Trophoblast cell (in vitro differentiated cells and primary cell): Measurements from ENCODE around the gene SOCS3.
A peak's percentile ranks its signal among the peaks of the same experiment; 100 is the strongest.

Experiments used
- DNase-seq, 2 donors: peaks; one replicate each; pipeline ENCODE4 v3.0.0-alpha.2; 2016
- H2AFZ ChIP-seq: 2 replicates; pipeline ENCODE4 v1.6.1; 2013; ENCODE audit warnings: low read length, moderate library complexity, mild to moderate bottlenecking; ENCODE audit not compliant: insufficient read depth, poor library complexity
- H2AK5ac ChIP-seq: 2 replicates; pipeline ENCODE4 v1.6.1; 2013; ENCODE audit warnings: mild to moderate bottlenecking, low read length
- H2BK120ac ChIP-seq: 2 replicates; pipeline ENCODE4 v1.6.1; 2013; ENCODE audit warnings: low read length, mild to moderate bottlenecking, moderate library complexity; ENCODE audit not compliant: insufficient read depth, poor library complexity
- H2BK12ac ChIP-seq: 2 replicates; pipeline ENCODE4 v1.6.1; 2013; ENCODE audit warnings: mild to moderate bottlenecking, low read length, moderate library complexity
- H2BK5ac ChIP-seq: 2 replicates; pipeline ENCODE4 v1.6.1; 2013; ENCODE audit warnings: low read length, low read depth, moderate library complexity, mild to moderate bottlenecking; ENCODE audit not compliant: poor library complexity
- H3K14ac ChIP-seq: 2 replicates; pipeline ENCODE4 v1.6.1; 2013; ENCODE audit warnings: mild to moderate bottlenecking, low read length
- H3K18ac ChIP-seq: 2 replicates; pipeline ENCODE4 v1.6.1; 2013; ENCODE audit warnings: mild to moderate bottlenecking, low read length
- H3K23ac ChIP-seq: 2 replicates; pipeline ENCODE4 v1.6.1; 2013; ENCODE audit warnings: low read length
- H3K27ac ChIP-seq: 2 replicates; pipeline ENCODE4 v1.5.1; 2013; ENCODE audit warnings: low read depth, mild to moderate bottlenecking, inconsistent platforms, low read length, moderate library complexity
- H3K27me3 ChIP-seq: 2 replicates; pipeline ENCODE4 v1.6.1; 2013; ENCODE audit warnings: inconsistent platforms, mild to moderate bottlenecking, low read length, moderate library complexity; ENCODE audit not compliant: insufficient read depth
- H3K36me3 ChIP-seq, 2 experiments: 1 replicate in 1 of 2; 2 replicates in 1 of 2; pipeline ENCODE4 v1.6.1; 2013; ENCODE audit warnings: low read length in 2 of 2, mild to moderate bottlenecking in 2 of 2, moderate library complexity in 1 of 2; ENCODE audit not compliant: insufficient read depth in 2 of 2, control insufficient read depth in 1 of 2
- H3K4ac ChIP-seq: 2 replicates; pipeline ENCODE4 v1.6.1; 2013; ENCODE audit warnings: low read depth, mild to moderate bottlenecking, low read length, moderate library complexity
- H3K4me1 ChIP-seq, 2 experiments: 1 replicate in 1 of 2; 2 replicates in 1 of 2; pipeline ENCODE4 v1.6.1; 2013; ENCODE audit warnings: low read length in 2 of 2, mild to moderate bottlenecking in 2 of 2, moderate library complexity in 1 of 2; ENCODE audit not compliant: insufficient read depth in 2 of 2, control insufficient read depth in 1 of 2
- H3K4me2 ChIP-seq: 2 replicates; pipeline ENCODE4 v1.6.1; 2013; ENCODE audit warnings: inconsistent platforms, mild to moderate bottlenecking, low read length, moderate library complexity
- H3K4me3 ChIP-seq: 2 replicates; pipeline ENCODE4 v1.5.1; 2013; ENCODE audit warnings: mild to moderate bottlenecking, low read depth, low read length, inconsistent platforms
- H3K79me1 ChIP-seq: one replicate; pipeline ENCODE4 v1.6.1; 2013; ENCODE audit warnings: low read length
- H3K79me2 ChIP-seq: 2 replicates; pipeline ENCODE4 v1.6.1; 2013; ENCODE audit warnings: low read length, mild to moderate bottlenecking; ENCODE audit not compliant: control insufficient read depth, insufficient read depth, poor library complexity
- H3K9ac ChIP-seq: 2 replicates; pipeline ENCODE4 v1.6.1; 2013; ENCODE audit warnings: mild to moderate bottlenecking, low read length
- H3K9me3 ChIP-seq: 2 replicates; pipeline ENCODE4 v1.6.1; 2013; ENCODE audit warnings: low read depth, mild to moderate bottlenecking, control low read depth, inconsistent platforms, low read length; ENCODE audit not compliant: insufficient read depth
- H4K12ac ChIP-seq: 2 replicates; pipeline ENCODE4 v1.6.1; 2013; ENCODE audit warnings: low read depth, mild to moderate bottlenecking, low read length, moderate library complexity
- H4K8ac ChIP-seq: 2 replicates; pipeline ENCODE4 v1.6.1; 2013; ENCODE audit warnings: low read depth, mild to moderate bottlenecking, low read length, moderate library complexity
- H4K91ac ChIP-seq: one replicate; pipeline ENCODE4 v1.6.1; 2013; ENCODE audit warnings: low read depth, mild to moderate bottlenecking, low read length, moderate library complexity
- WGBS: extraction: QIAGEN DNeasy Blood & Tissue Kit; methylation state at CpG from one replicate; pipeline ENCODE4 v1.1.7; 2013; ENCODE audit warnings: missing lambda C conversion rate; ENCODE audit not compliant: insufficient read length, insufficient coverage; ENCODE audit errors: extremely low coverage; 5-methylcytosine and 5-hydroxymethylcytosine counted together

SOCS3 gene

GRCh38 chr17:78366109-78366848 is 6.4 kb upstream of the SOCS3 start:
- peak overlapping the region; percentile 96 for H4K91ac ChIP-seq
- peak overlapping the region; percentile 42 for H2AFZ ChIP-seq
- no peak overlapping the region for H3K4me3 ChIP-seq
- H4K8ac ChIP-seq: peak overlapping the region; percentile 87
- H3K18ac ChIP-seq: peak overlapping the region; percentile 81
- H3K9me3 ChIP-seq: peaks cover 4% of the 10 kb centered on the region
- H3K4ac ChIP-seq: peak overlapping the region; percentile 84
- peaks cover 17% of the 10 kb centered on the region for H3K79me2 ChIP-seq
- H4K12ac ChIP-seq: peak overlapping the region; percentile 45
- H3K36me3 ChIP-seq: no peaks in the 10 kb centered on the region
- peak; percentile 57 to 64 for DNase-seq
- peak overlapping the region; percentile 97 for H3K27ac ChIP-seq
- peak overlapping the region; percentile 98 for H2BK12ac ChIP-seq
- no peaks in the 10 kb centered on the region for H3K27me3 ChIP-seq
- H3K23ac ChIP-seq: no peak overlapping the region
- H3K79me1 ChIP-seq: peaks cover 62% of the 10 kb centered on the region
- H3K9ac ChIP-seq: no peak overlapping the region
- H2BK120ac ChIP-seq: peak overlapping the region; percentile 99
- peak overlapping the region; percentile 96 for H3K14ac ChIP-seq
- H3K4me2 ChIP-seq: peak overlapping the region; percentile 41
- no CpG with 5 or more reads among the region's 18 CpGs for WGBS
- H2BK5ac ChIP-seq: peak overlapping the region; percentile 96
- H3K4me1 ChIP-seq: peaks cover 62 to 68% of the 10 kb centered on the region in 2 experiments
- peak overlapping the region; percentile 99 for H2AK5ac ChIP-seq

GRCh38 chr17:78365561-78366108 is 5.8 kb upstream of the SOCS3 start:
- H4K12ac ChIP-seq: peak overlapping the region; percentile 54
- H3K9me3 ChIP-seq: peaks cover 4% of the 10 kb centered on the region
- H4K8ac ChIP-seq: peak overlapping the region; percentile 89
- no CpG with 5 or more reads among the region's 16 CpGs for WGBS
- peak overlapping the region; percentile 42 for H2AFZ ChIP-seq
- no peak overlapping the region for H3K23ac ChIP-seq
- H3K79me1 ChIP-seq: peaks cover 63% of the 10 kb centered on the region
- peak overlapping the region; percentile 100 for H2BK12ac ChIP-seq
- H3K4me3 ChIP-seq: no peak overlapping the region
- H3K9ac ChIP-seq: no peak overlapping the region
- peak overlapping the region; percentile 41 for H3K4me2 ChIP-seq
- H3K18ac ChIP-seq: peak overlapping the region; percentile 98
- peak overlapping the region; percentile 99 for H4K91ac ChIP-seq
- peaks cover 64 to 67% of the 10 kb centered on the region in 2 experiments for H3K4me1 ChIP-seq
- DNase-seq: peak; percentile 66 to 74
- H2BK5ac ChIP-seq: peak overlapping the region; percentile 97
- peak overlapping the region; percentile 98 for H3K27ac ChIP-seq
- H3K79me2 ChIP-seq: peaks cover 17% of the 10 kb centered on the region
- H3K27me3 ChIP-seq: no peaks in the 10 kb centered on the region
- no peaks in the 10 kb centered on the region for H3K36me3 ChIP-seq
- H3K14ac ChIP-seq: peak overlapping the region; percentile 99
- peak overlapping the region; percentile 100 for H2BK120ac ChIP-seq
- peak overlapping the region; percentile 100 for H2AK5ac ChIP-seq
- peak overlapping the region; percentile 93 for H3K4ac ChIP-seq

- no CpG with 5 or more reads among the region's 26 CpGs for WGBS
- peaks cover 58 to 61% of the 10 kb centered on the region in 2 experiments for H3K4me1 ChIP-seq
Observed at GRCh38 chr17:78364436-78365281, 4.8 kb upstream of the SOCS3 start.

GRCh38 chr17:78362671-78363070 is 2.8 kb upstream of the SOCS3 start:
- Histone ChIP-seq H3K79me2 (peaks cover 38% of the 10 kb centered on the region), H3K14ac (no peak overlapping the region), H3K23ac (no peak overlapping the region), H3K9ac (no peak overlapping the region), H2BK5ac (no peak overlapping the region), H3K27ac (no peak overlapping the region), H3K4me3 (no peak overlapping the region), H4K12ac (no peak overlapping the region), H4K8ac (no peak overlapping the region), H2BK12ac (peak overlapping the region; percentile 3), H3K27me3 (peaks cover 1% of the 10 kb centered on the region), H4K91ac (peak overlapping the region; percentile 11), H2BK120ac (no peak overlapping the region), H2AFZ (no peak overlapping the region), H3K4me2 (no peak overlapping the region), H3K9me3 (no peaks in the 10 kb centered on the region), H2AK5ac (peak overlapping the region; percentile 2), H3K18ac (no peak overlapping the region), H3K4me1 (peaks cover 49 to 55% of the 10 kb centered on the region in 2 experiments), H3K79me1 (peaks cover 66% of the 10 kb centered on the region), H3K4ac (no peak overlapping the region), H3K36me3 (peaks cover 13% of the 10 kb centered on the region in 2 experiments)
- no peak for DNase-seq
- no CpG with 5 or more reads among the region's 7 CpGs for WGBS

More at GRCh38 chr17:78364436-78365281, 4.8 kb upstream of the SOCS3 start:
- Histone ChIP-seq H2AFZ (peak overlapping the region; percentile 23), H2BK5ac (peak overlapping the region; percentile 97), H3K18ac (peak overlapping the region; percentile 98), H3K14ac (peak overlapping the region; percentile 99), H2AK5ac (peak overlapping the region; percentile 100), H3K4me3 (no peak overlapping the region), H4K12ac (peak overlapping the region; percentile 54), H3K4ac (peak overlapping the region; percentile 93), H3K23ac (no peak overlapping the region), H3K27ac (peak overlapping the region; percentile 98), H3K4me2 (no peak overlapping the region), H2BK12ac (peak overlapping the region; percentile 100), H3K9me3 (peaks cover 4% of the 10 kb centered on the region), H3K36me3 (no peaks in the 10 kb centered on the region), H3K9ac (no peak overlapping the region), H2BK120ac (peak overlapping the region; percentile 100), H3K79me1 (peaks cover 59% of the 10 kb centered on the region), H3K27me3 (no peaks in the 10 kb centered on the region), H3K79me2 (peaks cover 22% of the 10 kb centered on the region), H4K8ac (peak overlapping the region; percentile 89), H4K91ac (peak overlapping the region; percentile 99)
- DNase-seq: no peak
